GM21825 (cell line): Measurements from ENCODE around the gene CYFIP1.

ENCODE experiments used
- ATAC-seq: cut with Tn5 transposase; IDR thresholded peaks from one replicate; pipeline ENCODE4 v1.9.1; 2021; ENCODE audit warnings: mild to moderate bottlenecking, moderate library complexity; ENCODE audit not compliant: unreplicated experiment

The CYFIP1 gene

DNA sequence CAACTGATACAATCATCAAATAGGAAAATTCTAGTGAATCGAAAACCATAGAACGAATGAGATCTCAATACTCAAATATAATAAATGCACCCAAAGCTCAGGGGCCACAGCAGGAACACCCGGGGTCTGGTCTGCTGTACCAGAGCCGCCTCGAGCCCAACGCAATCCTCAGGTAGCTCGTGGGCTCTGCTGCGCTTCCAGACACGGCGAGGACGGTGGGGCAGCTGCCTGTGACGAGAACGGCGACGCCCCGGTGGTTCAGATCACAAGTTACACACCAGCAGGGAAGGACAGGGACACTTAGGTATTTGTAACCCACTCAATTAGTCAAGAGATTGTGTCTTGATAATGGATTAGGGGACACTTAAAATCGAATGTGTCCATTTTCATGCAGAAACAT is 87.1 kb downstream of the CYFIP1 start:
- no peak for ATAC-seq

DNA sequence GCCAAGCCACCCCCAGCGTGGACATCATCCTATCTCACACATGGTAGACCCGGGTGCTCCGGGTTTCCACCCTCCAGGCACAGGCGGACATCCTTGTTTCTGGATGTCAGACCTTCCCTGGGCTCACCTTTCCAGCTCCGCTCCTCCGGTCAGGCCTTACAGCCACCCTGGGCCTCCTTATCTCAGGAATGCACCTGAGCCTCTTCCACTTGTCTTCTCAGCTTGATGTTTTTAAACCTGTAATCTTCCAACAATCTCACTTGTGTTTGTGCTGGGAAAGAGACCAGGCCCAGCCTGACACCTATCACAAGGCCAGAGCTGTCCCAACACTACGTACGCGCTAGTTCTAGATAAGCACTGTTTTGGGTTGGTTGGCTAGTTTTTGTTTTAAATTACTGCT is 87.8 kb downstream of the CYFIP1 start:
- no peak for ATAC-seq

DNA sequence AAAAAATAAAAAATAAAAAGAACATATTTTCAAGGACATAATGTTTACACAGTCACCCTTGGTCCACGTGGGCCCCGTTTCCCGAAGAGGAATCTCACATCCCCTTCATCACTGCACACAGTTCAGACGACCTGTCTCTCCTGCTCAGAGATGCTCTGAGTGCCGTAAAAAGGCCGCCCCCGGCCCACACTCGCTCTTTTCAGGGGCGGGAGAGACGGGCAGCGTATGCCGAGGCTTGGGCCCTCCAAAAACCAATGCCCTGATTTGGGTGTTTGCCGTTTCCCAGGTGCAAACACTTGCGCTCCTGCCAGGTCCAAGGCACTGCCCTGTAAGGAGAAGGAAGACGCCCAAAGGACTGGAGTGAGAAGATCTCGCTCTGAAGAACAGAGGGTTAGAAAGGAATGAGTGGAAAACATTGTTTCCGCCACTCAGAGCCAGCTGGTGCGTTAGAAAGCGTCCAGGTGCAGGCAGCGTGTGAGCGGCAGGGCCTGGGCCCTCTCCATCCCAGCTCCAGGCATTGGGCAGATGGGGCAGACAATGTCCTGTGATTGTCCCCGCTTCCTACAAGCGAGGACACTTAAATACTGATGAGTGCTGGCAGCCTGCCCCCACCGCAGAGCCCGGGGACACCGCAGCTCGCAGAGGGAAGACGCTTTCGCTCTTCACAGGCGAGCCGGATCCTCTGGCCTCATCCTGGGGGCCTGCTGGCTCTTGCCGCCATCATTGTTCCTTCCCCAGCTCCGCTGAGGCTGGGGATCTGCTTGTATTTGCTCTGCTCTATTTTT is 88.5 kb downstream of the CYFIP1 start:
- ATAC-seq: no peak

DNA sequence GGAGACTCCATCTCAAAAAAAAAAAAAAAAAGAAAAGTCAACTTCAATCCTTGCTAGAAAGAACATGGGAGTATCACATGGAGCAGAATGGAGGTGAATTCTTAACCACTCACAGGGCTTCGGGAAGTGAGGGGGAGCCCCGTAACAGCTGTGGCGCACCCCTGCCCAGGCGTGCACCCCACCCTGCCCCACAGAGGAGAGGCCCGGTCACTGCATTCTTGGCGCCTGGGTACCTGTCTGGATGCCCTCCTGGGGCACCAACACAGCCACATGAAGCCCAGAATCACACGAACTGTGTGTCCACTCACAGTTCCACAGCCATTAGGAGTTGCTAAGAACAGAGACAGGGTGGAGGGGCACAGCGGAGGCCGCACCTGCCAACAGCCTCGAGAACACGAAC is 89.9 kb downstream of the CYFIP1 start:
- ATAC-seq: no peak

DNA sequence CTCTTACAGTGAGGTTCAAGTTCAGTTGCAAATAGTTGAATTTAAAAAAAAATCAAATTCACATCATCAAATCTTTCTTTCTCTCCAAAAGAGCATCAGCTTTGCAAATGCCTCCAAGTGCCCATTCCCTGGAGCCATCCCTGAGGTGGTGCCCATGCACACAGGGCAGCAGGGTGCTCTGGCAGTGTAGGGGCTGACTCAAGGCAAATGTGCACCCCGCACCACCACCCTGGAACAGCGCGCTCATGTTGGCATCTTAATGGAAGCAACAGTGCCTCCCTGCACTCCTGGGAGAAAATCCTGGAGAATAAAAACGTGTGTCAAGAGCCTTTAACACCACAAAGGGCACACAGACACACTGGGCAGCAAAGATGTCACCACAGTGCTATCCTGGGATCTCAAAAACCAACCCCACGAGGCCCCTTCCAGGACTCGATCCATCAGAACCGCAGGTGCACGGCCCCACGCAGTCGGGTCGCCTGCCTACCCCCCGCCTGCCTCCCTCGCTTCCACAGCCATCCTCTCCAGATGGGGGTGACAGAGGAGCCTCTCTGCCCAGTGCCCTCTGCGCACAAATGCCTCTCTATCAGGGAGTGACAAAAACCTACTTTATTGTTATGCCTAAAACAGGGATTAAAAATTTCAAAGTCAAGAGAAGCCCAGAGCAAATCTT is 90.9 kb downstream of the CYFIP1 start:
- no peak for ATAC-seq

DNA sequence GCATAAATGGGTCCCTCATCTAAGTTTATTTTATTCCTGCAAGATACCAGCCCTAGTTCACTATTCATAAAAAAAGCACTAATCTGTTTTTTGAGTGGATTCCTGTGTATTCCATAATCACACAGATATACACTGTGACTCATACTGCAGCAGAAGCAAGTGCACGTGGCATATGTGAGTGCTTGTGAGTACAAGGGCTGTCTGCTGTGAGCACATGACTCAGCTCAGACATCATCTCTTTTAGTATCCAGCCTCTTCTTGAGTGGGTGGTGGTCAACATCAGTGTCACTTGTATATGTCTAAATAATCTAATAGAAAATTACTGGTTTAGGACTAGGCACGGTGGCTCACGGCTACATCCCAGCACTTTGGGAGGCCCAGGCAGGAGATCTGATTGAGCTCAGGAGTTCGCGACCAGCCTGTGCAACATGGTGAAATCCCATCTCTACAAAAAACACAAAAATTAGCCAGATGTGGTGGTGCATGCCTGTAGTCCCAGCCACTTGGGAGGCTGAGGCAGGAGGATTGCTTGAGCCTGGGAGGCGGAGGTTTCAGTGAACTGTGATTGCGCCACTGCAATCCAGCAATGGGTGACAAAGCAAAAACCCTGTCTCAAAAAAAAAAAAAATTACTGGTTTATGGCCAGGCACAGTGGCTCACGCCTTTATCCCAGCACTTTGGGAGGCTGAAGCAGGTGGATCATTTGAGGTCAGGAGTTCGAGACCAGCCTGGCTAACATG is 91.9 kb downstream of the CYFIP1 start:
- no peak for ATAC-seq

DNA sequence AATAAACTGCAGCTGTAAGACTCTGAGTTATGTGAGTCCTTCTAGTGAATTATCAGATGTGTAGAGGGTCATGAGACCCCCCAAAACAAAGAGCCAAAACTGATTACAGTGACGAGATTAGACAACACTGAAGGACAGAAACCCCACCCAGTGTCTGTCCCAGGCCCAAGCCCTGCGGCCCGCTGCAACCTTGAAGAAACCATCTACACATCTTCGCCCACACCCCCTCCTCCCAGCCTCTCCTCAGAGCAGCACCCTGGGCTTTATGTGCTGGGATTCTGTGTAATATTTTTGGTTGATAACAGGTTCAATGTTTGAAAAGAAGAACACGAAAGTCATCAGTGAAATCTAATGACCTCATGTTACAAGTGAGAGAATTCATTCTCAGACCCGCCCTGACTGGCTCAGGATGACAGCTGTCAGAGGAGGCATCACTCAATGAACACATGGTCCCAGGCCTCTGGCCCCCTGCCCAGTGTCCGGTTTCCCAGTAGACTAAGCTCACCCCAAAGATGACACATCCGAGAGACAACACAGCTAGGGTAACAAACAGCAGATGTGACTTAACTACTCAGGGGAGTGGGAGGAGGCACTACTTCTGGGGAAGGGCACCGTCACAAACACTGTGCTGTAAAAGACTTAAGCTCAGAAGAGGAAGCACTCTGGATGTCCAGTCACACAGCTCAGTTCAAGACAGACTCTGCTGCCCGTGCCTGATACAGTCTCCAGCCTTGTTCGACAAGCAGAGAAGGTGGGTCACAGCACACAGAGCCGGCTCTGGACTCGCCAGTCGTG is 92.8 kb downstream of the CYFIP1 start:
- no peak for ATAC-seq

DNA sequence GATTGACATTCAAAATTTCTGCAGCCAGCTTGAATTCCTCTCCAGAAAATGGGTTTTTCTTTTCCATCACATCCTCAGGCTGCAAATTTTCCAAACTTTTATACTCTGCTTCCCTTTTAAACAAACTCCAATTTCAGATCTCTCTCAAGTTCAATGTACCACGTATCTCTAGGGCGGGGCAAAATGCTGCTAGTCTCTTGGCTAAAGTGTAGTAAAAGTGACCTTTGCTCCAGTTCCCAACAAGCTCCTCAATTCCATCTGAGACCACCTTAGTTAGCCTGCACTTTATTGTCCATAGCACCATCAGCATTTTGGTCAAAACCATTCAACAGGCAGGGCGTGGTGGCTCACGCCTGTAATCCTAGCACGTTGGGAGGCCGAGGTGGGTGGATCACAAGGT is 95.0 kb downstream of the CYFIP1 start:
- ATAC-seq: no peak

DNA sequence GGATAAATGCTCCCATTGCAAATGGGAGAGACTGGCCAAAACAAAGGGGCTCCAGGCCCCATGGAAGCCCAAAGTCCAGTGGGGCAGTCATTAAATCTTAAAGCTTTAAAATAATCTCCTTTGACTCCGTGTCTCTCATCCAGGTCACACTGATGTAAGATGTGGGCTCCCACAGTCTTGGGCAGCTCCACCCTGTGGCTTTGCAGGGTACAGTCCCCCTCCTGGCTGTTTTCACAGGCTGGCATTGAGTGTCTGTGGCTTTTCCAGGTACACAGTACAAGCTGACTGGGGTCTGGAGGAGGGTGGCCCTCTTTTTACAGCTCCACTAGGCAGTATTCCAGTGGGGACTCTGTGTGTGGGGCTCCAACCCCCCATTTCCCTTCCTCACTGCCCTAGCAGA is 95.8 kb downstream of the CYFIP1 start:
- ATAC-seq: no peak

DNA sequence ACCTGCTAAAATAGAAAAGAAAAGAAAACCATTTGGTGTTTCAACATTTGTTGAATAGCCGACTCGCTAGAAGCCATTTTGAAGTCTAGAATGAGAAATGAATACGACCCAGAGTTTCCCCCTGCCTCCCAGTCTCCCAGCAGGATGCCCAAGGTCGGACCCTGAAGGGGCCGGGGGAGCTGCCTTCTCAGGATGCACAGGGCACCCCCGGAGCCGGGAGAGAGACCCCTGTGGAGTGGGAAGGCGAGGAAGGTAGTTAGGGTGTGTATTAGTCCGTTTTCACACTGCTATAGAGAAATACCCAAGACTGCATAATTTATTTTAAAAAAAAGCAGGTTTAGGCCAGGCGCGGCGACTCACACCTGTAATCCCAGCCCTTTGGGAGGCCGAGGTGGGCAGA is 97.0 kb downstream of the CYFIP1 start:
- no peak for ATAC-seq

DNA sequence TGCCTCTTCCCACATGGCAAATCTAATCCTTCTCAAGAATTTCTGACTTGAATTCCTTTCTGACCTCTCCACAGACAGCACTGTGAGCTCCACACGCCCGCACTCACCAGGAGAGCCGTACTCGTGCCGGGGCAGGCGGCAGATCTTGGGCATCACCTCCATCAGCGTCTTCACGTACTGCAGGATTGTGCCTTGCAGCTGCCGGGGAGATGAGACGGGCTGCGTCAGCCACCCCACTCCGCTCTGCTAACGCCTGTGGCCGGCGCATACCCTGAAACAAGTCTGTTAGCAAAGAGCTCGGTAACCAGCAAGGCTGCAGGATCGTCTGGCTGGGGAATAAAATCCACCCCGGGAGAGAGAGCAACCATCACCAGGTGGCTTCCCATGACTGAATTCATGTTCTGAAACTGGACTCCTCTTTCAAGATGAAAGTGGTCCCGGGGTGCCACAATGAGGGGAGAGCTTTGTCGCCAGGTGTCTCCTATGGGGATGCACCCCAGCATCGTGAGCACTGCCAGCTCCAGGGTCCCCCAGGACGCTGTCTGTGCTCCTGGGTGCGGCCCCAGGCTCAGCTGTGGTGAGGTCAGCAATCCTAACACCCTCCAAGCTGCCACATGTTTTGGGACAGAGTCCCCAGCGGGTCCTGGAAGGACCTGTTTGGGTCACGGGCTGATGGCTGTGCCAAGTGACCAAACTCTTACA is 98.3 kb downstream of the CYFIP1 start:
- ATAC-seq: no peak

DNA sequence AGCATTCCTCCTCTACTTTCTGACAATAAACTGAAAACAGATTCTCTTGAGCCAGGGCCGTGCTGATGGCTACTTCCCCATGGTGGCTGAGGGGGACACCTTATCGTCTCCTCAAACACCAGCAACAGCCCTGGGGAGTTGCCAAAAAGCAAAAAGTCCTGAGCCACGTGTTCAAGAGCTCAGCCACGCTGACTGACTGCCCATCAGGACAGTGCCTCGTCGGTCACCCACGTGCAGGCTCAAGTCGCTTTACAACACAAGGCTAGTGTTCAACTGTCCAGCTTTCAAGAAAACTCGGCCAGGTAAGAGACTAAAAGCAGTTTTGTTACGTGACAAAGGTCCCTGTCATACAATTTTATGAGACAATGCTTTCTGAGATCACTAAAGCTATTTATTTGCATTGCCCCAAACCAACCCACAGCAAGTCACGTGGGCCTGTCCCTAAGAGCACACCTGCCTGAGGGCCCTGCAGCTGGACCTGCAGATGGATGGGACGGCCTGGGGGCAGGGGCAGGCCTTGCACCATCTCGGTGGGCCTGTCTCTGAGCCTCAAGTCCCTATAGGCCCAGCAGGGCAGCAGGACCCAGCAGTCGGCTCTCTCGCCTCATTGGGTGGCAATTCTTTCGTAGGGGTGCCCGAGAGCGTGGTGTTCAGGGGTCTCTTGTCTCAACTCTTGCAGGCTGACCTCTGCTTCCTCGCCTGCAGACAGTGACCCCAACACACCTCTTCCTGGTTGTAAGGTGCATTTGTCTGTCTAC is 99.0 kb downstream of the CYFIP1 start:
- ATAC-seq: no peak

DNA sequence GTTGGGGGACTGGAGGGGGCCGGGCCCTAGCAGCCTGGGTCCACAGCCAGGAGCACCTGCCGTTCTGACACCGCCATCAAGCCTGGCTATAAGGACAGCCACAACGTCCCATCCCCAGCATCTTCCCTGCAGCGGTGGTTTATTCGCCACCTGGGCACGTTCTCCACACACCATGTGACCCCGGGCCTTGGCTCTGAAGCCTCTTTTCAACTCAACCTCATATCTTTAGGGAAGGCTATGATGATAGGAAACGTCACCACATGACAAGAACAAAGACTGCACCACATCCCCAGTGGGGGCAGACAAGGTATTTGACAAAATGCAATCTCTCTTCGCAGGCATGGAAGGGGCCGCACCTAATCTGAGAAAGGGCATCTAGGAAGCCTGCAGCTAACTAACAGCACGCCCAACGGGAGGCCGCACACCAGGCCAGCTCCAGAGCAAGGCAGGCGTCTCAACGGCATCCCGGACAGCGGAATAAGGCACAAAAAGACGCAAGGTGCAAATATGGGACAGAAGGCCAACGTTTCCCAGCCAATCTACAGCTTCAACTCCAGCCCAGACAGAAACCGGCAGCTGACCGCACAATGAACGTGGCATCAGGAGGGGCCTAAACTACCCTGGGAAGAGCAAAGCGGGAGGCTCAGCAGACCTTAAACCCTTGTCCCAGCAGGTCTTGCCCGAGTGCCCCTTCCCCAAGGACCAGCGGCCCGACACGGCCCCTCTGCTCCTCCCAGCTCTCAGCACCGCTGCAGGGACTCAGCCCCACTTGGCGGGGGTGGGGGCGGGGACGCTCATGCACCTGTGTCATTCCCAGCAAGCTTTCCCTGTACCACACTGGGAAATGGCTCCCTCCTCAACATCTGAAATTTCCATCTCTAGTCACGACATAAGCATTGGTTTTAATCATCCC is 99.8 kb downstream of the CYFIP1 start:
- ATAC-seq: no peak

DNA sequence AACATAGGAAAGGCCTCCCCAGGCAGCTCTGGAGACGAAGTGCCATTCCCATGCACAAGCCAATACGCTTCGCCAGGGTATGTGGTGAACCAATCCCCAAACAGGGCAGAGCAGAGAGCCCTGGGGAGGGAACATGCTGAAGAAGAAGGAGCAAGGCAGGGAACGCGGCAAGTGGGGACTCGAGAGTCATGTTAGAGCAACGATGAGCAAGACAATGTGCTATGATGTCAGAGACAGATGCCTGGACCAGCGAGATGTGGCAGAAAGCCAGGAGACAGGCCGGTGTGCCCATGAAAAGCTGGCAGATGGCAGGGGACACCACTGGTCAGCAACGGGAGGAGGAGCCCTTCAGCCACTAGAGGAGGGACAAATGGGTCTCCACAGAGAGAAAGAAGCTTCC is 102.1 kb downstream of the CYFIP1 start:
- ATAC-seq: no peak

DNA sequence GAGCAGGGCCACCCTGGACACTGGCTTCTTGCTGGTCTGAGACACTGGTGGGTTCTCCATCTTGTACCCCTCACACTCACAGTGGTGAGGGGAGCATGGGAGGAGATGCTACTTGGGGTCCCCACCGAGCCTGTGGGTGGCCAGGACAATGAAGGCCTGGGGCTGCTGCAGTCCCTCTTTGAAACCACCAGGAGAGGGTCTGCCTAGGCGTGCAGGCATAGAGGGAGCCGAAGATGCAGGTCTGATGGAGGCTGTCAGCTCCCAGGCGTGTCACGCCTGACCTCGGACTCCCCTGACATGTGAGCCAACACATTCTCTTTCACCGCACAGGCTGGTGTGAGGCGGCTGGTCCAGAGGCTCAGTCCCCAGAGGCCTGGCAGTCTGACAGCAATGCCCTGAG is 102.6 kb downstream of the CYFIP1 start:
- ATAC-seq: no peak

DNA sequence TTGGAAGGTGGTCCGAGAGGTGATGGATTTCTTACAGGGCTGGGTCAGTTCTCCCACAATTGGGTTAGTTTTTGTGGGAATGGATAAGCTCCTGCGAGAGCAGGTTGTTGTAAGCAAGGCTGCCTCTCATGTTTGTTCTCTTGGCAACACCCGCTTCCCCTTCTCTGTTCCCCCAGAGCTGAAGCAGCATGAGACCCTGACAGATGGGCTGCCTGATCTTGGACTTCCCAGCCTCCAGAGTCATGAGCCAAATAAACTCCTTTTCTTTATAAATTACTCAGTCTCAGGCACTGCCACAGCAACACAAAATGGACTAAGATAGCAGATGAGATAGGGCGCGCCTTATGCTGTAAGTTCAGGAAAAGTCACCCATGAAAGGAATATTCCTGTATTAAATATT is 103.1 kb downstream of the CYFIP1 start:
- ATAC-seq: no peak

DNA sequence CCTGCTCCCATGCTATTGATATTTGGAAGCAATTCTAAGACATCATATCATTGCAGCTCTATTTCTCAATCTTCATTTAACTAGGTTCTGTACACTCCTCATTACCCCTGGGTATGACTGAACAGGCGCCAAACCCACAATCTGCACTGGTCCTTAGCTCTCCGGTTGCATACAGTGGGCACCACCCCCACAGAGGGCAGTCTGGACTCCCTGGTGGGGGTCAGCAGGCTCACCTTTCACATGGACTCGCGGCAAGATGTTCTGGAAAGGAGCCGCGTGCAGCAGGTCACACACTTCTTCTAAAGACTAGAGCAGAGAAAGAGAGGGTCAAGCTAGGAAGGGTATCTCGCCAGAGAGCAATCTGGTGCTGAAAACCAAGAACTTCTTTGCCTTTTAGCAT is 105.2 kb downstream of the CYFIP1 start:
- no peak for ATAC-seq

DNA sequence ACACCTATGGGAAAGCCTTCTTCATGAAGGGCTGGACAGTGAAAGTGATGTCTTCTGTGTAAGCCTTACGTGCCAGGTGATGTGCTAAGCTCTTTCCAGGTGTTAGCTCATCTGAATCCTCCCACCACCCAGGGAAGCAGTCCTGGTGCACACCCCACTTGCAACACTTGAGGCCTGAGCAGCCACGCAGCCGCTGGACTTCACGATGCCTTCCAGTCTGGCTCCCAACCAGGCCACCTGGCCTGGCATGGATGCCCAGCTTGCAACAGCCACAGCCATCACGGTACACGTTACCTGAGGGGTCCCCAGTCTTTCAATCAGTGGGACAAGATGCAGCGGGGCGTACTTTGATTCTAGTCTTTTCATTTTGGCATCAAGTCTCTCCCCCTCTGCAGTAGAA is 105.9 kb downstream of the CYFIP1 start:
- no peak for ATAC-seq

DNA sequence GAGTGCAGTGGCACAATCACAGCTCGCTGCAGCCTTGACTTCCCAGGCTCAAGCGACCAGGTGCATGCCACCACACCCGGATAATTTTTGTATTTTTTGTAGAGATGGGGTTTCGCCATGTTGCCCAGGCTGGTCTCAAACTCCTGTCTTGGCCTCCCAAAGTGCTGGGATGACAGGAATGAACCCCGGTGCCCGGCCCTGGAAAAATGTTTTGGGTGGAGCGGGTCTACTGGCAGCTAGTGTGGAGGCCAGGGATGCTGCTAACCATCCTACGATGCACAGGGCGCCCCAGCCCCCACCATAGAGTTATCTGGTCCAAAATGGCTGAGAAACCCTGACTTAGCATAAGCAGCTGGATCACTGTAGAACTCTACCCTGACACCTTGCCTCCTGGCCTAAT is 106.3 kb downstream of the CYFIP1 start:
- no peak for ATAC-seq
